Pulmonary artery endothelial cell (primary cell): ENCODE results near the gene LILRB3. TPM values are rescaled to one million over a fixed set of nuclear protein-coding genes. Genes with fewer than 3 reads are reported as not detected.
"Not testable (repeated sequence)": the region's sequence is repeated elsewhere in the genome, so short reads cannot be mapped to it uniquely, and the experiment has no call there.

Source experiments
- DNase-seq: peaks from one replicate; pipeline ENCODE4 v3.0.0-alpha.2; 2011; ENCODE audit warnings: low read depth, low spot score
- total RNA-seq: library from RNA; depleted of rRNA; stranded (reverse); fragments of >200 nt; gene quantifications from 2 replicates; pipeline ENCODE4 v1.2.3, GENCODE V29; 2014

Gene LILRB3
- not detected in 2 replicates for total RNA-seq

DNA sequence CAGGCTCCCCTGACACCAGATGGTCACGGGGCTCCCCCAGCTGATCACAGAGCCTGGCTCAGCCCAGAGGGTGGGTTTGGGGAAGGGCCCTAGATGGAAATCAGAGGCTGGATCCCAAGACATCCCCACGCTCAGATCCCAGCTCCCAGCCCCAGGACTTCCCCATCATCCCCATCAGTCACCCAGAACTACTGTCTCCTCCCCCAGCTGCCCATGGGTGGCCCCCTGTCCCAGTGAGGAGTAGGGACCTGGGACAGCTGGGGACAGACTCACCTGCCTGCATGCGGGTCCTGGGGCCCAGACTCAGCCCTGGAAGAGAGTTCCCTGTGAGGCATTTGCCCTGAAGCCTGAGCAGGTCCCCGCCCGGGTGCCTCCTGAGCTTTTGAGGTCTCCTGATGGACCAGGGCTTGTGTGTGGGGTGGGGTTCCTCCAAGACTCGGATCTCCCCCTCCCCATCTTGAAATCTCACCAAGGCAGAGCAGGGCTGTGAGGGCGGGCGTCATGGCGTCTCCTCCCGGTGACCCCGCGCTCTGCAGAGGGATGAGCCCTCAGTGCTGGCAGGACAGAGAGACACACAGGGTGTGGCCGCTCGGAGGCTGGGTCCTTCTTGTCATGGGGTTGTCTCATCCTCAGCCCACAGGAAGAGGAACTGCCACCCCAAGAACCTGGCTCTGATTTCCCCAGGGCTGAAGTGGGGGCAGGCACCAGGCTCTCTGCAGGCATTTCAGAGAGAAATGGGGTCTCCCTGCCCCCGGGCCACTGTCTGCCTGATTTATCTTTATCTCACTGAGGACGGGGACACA is at the start of gene LILRB3:
TSS of gene LILRB3 (minus strand) at position 534 of the 803 bp plus-strand sequence. CDS start at position 503, 31 bp downstream.
- not testable (repeated sequence) for DNase-seq

DNA sequence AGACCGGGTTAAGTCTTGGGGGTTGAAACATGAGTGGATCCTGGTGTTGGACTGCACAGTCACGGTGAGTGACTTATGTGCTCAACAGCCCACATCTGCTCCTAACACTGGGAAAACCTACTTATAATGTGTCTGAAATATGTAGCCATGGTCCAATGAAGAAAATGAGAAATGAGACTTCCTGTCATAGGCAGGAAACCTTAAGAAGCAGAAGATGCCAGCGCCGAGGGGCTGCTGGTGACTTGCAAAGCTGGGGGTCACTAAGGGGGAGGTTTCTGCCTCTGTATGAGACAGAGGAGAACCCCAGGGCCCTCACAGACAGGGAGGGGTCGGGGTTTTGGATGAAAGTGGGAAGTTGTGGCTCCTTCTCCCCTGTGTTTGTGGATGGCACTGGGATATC is 49.4 kb upstream of the LILRB3 start:
- not testable (repeated sequence) for DNase-seq

DNA sequence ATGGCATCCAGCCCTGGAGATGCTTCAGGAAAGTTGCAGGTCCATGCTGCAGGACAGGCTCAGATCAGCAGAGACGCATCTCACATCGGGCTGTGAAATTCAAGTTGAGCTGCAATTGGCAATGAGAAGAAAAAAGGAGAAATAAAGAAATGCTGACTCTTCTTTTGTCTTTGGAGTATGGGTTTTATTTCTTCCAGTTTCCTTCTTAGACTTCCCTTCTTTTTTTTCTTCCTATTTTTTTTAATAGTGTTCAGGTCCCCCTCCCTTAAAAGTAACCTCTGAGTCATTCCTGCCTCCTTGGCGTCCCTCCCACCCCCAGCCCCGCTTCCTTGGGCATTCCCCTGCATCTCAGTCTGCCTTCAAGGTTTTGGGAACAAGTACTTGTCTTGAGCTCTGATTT is 48.8 kb upstream of the LILRB3 start:
- not testable (repeated sequence) for DNase-seq

DNA sequence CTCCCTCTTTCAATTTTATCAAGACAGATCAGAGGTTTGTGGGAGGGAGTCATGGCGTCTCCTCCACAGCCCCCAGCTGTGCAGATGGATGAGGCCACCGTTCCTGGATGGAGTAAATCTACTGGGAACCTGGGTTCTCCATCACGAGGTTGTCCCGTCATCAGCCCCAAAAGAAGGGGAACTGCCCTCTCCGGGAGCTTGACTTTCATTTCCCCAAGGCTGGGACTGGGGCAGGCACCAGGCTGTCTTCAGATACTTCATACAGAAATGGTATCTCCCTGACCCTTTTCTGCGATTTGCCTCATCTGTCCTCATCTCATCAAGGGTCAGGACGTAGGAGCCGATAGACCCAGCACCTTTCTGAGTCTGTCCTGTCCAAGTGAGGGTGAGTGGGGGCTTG is 48.3 kb upstream of the LILRB3 start:
- no peak for DNase-seq

DNA sequence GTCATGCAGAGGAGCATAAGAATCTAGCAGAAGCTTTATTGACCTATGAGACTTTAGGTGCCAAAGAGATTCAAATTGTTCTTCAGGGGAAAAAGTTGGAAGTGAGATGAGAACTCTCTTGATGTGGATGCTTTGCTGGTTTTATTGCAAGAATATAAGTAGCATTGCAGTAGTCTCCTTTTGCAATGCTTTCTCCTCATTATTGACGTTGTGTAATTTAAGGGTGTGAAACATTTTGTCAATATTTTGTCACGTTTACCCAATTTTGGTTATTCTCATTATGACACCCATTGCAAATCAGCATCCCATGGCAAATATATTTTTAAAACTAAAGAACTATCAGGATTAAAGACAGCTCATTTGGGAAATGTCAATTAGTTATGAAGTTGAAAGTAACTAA is 46.1 kb upstream of the LILRB3 start:
- no peak for DNase-seq

DNA sequence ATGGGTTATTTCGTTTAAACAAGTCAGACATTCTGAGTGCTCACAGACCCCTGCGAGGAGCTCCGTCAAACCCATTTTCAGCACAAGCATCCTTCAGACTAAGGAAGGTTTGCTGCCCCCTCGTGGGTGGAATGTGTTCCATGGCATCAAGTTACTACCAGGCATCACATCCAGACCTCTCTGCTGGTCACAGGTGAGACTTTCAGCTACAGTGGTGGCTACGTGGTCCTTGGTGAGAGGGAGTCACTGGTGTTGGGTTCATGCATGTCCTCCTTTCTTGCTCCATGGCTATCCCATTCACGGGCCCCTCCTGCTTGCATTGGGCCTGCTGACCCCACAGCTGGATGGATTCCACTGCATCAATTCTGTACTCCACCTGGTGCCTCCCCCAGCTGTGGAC is 43.3 kb upstream of the LILRB3 start:
- DNase-seq, result peak; percentile 30

DNA sequence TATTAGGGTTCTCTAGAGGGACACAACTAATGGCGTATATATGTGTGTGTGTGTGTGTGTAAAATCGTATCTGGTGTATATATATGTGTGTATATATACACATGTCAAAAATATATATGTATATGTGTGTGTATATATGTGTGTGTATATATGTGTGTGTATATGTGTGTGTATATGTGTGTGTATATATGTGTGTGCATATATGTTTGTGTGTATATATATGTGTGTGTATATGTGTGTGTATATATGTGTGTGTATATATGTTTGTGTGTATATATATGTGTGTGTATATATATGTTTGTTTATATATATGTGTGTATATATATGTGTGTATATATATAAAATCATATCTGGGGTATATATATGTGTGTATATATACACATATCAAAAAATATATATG is 39.7 kb upstream of the LILRB3 start:
- no peak for DNase-seq

DNA sequence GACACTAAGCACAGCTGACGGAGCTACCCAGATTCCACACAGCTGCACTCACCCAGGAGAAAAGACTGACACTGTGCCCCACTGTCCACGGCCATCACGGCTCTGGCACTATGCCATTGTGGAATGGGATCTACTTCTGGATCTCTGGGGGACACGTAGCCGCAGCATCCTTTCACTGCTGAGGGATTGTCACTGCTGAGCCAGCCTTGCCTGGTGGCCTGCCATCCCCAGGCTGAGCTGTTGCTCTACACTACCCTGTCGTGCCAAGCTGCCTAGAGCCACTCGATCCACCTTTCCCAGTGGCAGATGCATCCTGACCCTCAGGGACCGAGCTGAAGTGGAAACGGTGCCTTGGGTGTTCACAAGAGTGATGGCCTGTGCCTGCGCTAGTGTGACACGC is 39.3 kb upstream of the LILRB3 start:
- no peak for DNase-seq

DNA sequence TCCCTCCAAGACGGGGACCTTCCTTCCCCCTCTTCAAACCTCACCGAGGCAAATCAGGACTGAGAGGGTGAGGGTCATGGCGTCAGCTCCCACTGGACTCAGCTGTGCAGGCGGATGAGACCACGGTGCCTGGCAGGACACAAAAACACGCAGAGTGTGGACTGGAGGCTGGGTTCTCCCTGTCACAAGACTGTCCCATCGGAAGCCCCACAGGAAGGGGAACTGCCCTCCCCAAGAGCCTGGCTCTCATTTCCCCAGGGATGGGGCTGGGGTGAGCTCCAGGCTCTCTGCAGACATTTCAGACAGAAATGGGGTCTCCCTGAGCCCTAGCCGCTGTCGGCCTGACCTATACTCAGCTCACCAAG is 34.3 kb upstream of the LILRB3 start, which contains the start of gene LILRB5:
TSS of gene LILRB5 (minus strand) at position 158 of the 365 bp plus-strand sequence. CDS start at position 78, 80 bp downstream.
- DNase-seq, result no peak

DNA sequence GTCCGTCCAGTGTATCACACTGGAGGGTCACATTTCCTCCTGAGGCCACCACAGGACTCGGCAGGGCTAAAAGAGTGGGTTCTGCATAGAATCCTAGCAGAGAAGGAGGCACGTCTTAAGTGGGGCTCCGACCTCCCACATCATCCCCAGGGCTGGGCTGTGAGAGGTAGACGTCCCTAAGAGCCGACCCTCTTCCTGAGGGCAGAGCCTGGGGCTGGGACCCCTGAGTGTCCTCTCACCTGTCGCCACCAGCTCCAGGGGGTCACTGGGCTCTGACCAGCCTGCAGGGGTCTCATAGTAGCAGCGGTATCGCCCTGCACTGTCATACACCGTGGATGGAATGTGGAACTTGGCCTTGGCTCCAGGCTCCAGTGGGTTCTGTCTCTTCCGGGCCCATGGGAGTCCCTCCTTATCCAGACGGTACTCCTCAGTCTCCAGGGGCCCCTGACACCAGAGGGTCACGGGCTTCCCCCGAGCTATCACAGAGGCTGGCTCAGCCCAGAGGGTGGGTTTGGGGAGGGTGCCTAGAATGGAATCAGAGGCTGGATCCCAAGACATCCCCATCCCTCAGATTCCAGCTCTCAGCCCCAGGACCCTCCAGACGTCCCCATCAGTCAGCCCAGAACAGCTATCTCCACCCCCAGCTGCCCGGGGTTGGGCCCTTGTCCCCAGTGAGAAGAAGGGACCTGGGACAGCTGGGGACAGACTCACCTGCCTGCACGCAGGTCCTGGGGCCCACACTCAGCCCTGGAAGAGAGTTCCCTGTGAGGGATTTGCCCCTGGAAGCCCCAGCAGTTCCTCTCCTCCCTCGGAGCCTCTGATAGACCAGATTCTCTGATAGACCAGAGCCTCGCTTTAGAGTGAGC is 33.7 kb upstream of the LILRB3 start:
- no peak for DNase-seq

DNA sequence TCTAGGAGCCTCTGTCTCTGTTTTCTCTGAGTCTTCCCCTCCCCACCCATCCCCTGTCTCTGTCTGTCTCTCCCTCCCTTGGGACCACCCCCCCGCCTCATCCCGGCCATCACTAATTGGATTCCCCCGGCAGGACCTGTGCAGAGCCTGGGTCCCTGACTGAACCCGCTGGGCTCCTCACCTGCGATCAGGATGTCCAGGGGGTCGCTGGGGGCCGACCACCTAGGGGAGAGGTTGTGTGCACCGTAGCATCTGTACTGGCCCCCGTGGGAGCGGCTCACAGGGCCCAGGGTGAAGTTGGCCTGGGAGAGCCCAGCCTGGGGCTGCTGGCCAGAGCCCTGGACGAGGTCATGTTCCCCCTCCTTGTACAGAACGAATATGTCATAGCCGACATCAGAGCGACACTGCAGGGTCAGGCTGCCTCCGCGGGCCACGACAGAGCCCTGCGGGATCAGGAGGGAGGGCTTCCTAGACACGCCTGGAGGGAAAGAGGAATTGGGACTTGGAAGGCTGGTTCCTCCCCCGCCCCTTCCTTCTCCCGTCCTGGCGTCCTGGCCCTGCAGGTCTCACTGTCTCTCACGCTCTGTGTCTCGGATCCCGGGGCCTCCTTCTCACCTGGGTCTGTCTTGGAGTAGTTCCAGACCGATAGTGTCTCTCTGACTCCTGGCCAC is 32.4 kb upstream of the LILRB3 start:
- no peak for DNase-seq

DNA sequence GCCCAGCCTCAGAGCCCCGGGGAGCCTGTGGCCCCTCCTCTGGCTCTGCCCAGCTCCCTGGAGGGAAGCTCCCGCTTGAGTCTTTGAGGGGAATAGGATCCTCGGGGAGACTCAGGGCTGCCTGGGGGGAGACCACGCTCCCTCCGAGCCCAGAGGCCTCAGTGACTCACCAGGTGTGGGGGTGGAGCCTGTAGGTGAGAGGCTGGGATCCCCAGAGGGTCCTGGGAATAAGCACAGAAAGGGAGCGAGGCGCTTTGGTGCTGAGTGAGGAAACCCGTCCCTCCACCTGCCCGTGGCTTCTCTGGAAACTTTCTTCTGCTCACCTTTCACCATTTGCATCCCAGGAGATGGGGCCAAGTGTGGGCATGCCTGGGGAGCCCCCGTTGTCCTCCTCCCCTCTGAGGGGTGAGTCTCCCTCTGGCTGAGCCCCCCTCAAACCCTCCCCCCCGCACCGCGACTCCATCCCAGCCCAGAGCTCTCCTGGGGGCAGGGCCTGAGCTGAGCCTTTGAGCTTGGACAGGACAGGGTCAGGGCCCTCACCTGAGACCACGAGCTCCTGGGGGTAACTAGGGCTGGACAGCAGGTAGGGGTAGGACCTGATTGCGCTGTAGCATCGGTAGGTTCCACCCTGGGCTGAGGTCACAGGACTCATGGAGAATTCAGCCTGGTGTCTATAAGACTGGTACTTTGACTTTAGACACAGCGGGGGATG is 31.5 kb upstream of the LILRB3 start:
- no peak for DNase-seq

DNA sequence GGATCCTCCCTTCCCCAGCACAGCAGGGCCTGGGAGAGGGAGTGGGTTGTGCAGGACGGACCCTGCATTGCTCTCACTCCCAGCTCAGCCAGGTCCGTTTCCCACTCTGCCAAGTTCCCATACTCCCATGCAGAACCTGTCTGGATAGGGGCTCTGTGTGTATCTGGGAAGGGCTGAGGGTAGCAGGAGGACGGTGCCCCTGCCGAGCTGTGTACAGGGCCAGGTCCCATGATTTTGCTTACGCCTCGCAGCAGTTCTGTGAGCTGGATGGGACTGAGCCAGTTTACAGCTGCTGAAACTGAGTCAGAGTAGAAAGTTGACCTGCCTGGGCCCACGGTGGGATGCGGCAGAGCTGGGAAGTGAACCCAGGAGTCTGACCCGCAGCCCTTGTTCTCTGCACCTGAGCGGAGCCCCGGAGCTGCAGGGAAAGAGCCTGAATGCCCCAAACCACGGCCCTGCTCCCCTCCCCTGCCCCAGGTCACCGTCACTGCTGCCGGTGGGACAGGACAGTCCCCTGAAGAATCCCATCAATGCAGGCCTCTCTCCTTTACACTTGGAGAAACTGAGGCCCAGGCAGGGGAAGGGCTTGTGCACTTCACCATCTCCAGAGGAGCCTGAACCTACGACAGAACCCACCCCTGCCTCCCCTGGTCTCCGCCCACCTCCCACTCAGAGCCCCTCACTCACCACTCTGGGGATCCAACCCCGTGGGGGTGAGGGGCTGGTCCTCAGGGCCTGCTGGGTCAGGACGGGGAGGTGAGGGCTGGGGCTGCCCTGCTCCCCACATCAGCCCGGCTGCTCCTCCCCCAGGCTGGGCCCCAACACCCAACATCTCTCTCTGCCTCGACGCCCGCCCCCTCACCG is 30.8 kb upstream of the LILRB3 start:
- no peak for DNase-seq

DNA sequence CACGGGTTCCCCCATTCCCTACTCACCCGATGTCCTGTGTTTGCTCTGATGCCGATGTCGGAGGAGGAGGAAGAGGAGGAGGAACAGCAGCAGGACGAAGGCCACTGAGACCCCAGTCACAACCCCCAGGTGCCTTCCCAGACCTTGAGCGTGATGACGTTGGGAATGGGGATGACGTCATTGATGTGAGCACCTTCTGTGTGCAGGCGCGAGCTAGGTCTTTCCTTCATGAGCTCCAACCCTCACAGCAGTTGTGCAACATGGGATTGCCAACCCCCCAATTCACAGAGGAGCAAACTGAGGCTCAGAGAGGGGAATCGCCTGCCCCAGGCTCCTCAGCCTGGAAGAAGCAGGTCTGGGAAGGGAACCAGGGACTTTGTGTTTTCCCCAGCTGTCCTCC is 30.0 kb upstream of the LILRB3 start:
- no peak for DNase-seq

DNA sequence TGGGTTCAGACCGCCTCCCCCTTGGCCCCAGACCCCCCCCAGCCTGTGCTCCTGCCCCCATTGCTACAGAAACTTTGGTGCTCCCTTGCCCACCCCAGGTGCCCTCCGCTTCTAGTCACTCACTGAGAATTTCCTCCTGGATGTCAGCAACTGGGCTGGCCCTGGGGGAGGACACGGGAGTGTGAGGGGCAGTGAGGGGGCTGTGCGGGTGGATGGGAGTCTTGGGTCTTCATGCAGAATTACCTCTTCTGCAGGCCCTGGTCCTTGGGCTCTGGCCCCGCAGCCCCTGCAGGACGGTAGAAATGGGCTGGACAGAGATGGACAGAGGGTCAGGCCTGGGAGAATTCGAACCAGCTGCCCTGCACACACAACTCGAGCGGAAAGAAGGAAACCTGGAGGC is 29.4 kb upstream of the LILRB3 start:
- no peak for DNase-seq

DNA sequence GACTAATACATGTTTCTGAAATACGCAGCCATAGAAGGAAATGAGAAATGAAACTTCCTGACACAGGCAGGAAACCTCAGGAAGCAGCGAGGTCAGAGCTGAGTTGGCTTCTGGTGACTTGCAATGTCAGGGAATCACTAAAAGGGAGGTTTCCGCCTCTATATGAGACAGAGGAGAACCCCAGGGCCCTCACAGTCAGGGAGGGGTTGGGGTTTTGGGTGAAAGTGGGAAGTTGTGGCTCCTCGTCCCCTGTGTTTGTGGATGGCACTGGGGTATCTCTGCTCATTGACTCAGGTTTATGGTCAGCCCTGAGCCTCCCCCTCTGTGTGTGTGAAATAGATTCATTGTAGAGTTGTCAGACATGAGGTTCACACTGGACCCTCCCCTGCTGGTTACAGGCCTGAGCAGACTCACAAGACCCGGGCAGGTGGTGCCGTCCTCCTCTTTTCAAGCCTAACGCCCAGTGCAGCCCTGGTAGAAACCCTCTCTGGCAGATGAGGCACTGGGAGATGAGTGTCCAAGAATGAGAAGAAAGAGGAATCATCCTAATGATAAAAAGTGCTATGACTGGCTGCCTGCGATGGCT is 25.3 kb upstream of the LILRB3 start:
- DNase-seq, result peak; percentile 33

DNA sequence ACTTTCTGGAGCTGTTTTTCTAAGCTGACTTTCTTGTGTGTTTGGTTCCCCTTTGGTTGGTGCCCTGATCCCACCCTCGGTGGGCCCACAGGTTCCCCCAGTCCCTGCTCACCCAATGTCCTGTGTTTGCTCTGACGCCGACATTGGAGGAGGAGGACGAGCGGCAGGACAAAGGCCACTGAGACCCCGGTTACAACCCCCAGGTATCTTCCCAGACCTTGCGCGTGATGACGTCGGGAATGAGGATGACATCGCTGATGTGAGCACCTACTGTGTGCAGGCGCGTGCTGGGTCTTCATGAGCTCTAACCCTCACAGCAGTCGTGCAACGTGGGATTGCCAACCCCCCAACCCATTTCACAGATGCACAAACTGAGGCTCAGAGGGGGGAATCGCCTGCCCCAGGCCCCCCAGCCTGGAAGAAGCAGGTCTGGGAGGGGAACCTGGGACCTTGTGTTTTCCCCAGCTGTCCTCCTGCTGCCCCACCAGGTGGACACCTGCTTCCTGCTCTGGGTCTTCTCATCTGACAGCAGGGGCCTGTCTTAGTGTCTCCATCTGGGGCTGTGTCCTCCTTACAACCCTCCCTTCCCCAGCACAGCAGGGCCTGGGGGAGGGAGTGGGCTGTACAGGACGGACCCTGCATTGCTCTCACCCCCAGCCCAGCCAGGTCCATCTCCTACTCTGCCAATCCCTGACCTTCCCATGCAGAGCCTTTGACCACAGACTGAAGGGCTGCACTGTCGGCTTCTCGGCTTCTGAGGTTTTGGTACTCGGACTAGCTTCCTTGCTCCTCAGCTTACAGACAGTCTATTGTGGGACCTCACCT is 24.5 kb upstream of the LILRB3 start:
- DNase-seq, result no peak

DNA sequence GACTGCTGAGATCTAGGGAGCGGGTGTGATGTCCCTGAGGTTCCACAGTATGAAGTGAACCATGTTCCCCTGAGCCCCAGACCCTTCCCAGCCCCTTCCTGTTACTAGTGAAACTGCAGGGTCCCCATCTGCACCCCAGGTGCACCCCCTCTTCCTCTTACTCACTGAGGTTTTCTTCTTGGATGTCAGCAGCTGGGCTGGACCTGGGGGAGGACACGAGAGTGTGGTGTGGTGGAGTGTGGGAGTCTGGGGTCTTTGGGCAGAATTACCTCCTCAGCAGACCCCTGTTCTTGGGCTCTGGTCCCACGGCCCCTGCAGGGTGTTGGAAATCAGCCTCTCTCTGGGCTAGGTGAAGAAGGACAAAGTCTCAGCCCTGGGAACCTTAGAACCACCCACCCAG is 23.1 kb upstream of the LILRB3 start:
- DNase-seq, result no peak

DNA sequence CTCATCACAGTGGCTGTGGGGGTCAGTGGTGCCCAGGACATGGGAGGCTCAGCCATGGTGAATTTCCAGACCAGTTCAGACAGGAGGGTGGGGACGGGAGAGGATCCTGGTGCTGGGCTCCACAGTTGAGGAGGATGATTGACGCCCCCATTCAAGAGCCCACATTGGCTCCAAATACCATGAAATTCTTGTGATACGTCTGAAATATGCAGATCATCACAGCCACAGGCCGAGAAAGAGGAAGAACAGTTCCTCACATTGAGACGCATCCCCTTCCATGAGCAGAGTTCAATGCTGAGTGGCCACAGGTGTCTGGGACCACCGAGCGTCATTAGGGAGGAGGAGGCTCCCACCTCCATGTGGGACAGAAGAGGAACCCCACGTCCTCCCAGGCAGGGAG is 21.0 kb upstream of the LILRB3 start:
- DNase-seq, result not testable (repeated sequence)
